WTC11 (cell line): Measurements from ENCODE around the gene CCDC68.

ENCODE experiments used
- CREM ChIP-seq: sonication (generic); formaldehyde crosslinking; IDR thresholded peaks from 2 replicates; pipeline ENCODE4 v1.8.1; 2022; ENCODE audit warnings: mild to moderate bottlenecking, missing genetic modification reagents, moderate library complexity
- CTCF ChIP-seq: fragments of 200-600 bp; IDR thresholded peaks from 2 replicates; pipeline ENCODE4 v1.8.0; 2022; ENCODE audit warnings: antibody characterized with exemption
- ERG ChIP-seq: fragments of 250-450 bp; sonication (Bioruptor Pico); IDR thresholded peaks from 2 replicates; pipeline ENCODE4 v1.8.0; 2021; ENCODE audit warnings: mild to moderate bottlenecking
- FOXJ3 ChIP-seq: sonication (generic); formaldehyde crosslinking; IDR thresholded peaks from 2 replicates; pipeline ENCODE4 v1.9.0; 2021; ENCODE audit warnings: missing genetic modification reagents, mild to moderate bottlenecking, borderline replicate concordance
- FOXK1 ChIP-seq: sonication (generic); formaldehyde crosslinking; IDR thresholded peaks from 2 replicates; pipeline ENCODE4 v1.8.0; 2022; ENCODE audit warnings: mild to moderate bottlenecking, moderate library complexity, missing genetic modification reagents
- IRF1 ChIP-seq: sonication (generic); formaldehyde crosslinking; IDR thresholded peaks from 2 replicates; pipeline ENCODE4 v1.8.0; 2023; ENCODE audit warnings: missing genetic modification reagents
- IRF2 ChIP-seq: sonication (generic); formaldehyde crosslinking; IDR thresholded peaks from 2 replicates; pipeline ENCODE4 v1.8.0; 2022; ENCODE audit warnings: low read depth, missing genetic modification reagents, borderline replicate concordance
- MXD4 ChIP-seq: fragments of 250-450 bp; sonication (Bioruptor Pico); IDR thresholded peaks from 2 replicates; pipeline ENCODE4 v1.8.0; 2021; ENCODE audit warnings: mild to moderate bottlenecking, moderate library complexity, borderline replicate concordance
- NR1H2 ChIP-seq: sonication (generic); formaldehyde crosslinking; IDR thresholded peaks from 2 replicates; pipeline ENCODE4 v1.9.0; 2021; ENCODE audit warnings: mild to moderate bottlenecking, moderate library complexity, missing genetic modification reagents
- SMAD3 ChIP-seq: sonication (generic); formaldehyde crosslinking; IDR thresholded peaks from 2 replicates; pipeline ENCODE4 v1.8.0; 2022; ENCODE audit warnings: missing genetic modification reagents, mild to moderate bottlenecking, borderline replicate concordance
- STAT6 ChIP-seq: sonication (generic); formaldehyde crosslinking; conservative IDR thresholded peaks from 2 replicates; pipeline ENCODE4 v1.8.1; 2023; ENCODE audit warnings: mild to moderate bottlenecking, low read depth, missing genetic modification reagents, moderate library complexity
- TCF7 ChIP-seq: sonication (generic); formaldehyde crosslinking; IDR thresholded peaks from 2 replicates; pipeline ENCODE4 v1.8.0; 2022; ENCODE audit warnings: mild to moderate bottlenecking, low read depth, missing genetic modification reagents, moderate library complexity
- ZNF425 ChIP-seq: fragments of 250-450 bp; sonication (Bioruptor Pico); conservative IDR thresholded peaks from 2 replicates; pipeline ENCODE4 v1.9.0; 2021; ENCODE audit warnings: mild to moderate bottlenecking
- TF ChIP-seq, protein P1 (sequence below): sonication (generic); formaldehyde crosslinking; IDR thresholded peaks from 2 replicates; pipeline ENCODE4 v1.8.0; 2022; ENCODE audit warnings: mild to moderate bottlenecking, missing genetic modification reagents

DNA sequence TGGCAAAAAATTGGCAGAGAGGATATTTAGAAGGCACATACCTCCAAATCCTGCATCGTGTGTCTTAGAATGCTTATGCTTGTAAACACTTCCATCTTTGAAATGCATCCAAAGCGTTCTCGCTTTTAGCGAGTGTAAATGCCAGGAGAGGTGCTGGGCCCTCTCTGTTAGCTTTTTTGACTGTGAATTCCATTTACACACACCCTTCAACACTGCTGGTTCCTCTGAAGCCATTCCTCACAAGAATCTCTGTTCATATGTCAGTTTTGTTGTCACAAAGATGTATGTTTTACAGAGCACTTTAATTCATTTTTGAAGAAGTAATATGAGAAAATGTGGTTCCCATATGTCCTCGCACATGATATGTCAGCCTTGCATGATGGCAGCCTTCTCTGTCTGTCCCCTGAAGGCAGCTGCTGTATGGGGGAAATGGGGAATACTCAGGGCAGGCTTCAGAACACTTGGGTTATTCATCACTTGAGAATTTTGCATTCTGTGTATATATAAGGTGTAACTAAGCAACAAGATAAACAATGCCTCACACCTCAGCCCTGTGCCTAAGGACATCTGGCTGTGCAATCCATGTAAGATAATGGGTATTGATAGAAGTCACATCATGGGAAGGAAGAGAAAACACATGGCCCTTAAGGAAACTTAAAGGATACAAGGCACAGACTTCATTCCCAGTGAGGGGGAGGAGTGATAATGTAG is 78.7 kb downstream of the CCDC68 start:
- TF ChIP-seq, protein P1, sequence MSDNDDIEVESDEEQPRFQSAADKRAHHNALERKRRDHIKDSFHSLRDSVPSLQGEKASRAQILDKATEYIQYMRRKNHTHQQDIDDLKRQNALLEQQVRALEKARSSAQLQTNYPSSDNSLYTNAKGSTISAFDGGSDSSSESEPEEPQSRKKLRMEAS: no peak
- no peak for TF ChIP-seq IRF1
- TF ChIP-seq CTCF: no peak
- TF ChIP-seq MXD4: no peak
- TF ChIP-seq FOXK1 (CRISPR knock-in tag): no peak
- TF ChIP-seq IRF2 (CRISPR knock-in tag): no peak
- no peak for TF ChIP-seq STAT6 (CRISPR knock-in tag)
- no peak for TF ChIP-seq FOXJ3 (CRISPR knock-in tag)
- no peak for TF ChIP-seq ERG (CRISPR knock-in tag)
- TF ChIP-seq CREM: no peak
- no peak for TF ChIP-seq TCF7 (CRISPR knock-in tag)
- TF ChIP-seq ZNF425 (CRISPR knock-in tag): no peak
- TF ChIP-seq SMAD3 (CRISPR knock-in tag): no peak
- TF ChIP-seq NR1H2: no peak
